ENCODE measurements around the gene C19orf73.
"Not testable (repeated sequence)": the region's sequence is repeated elsewhere in the genome, so short reads cannot be mapped to it uniquely, and the experiment has no call there.

C19orf73 gene

DNA sequence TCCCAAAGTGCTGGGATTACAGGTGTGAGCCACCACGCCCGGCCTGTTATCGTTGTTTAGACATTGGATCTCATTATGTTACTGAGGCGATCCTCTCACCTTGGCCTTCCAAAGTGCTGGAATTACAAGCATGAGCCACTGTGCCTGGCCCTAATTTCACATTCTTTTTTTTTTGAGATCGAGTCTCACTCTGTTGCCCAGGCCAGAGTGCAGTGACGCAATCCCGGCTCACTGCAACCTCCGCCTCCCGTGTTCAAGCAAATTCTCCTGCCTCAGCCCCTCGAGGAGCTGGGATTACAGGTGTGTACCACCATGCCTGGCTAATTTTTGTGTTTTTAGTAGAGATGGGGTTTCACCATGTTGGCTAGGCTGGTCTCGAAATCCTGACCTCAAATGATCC lies 4.3 kb upstream of the C19orf73 start:
- DNase-seq (ENCODE audit: low read depth in 3 of 3), result not testable (repeated sequence)

DNA sequence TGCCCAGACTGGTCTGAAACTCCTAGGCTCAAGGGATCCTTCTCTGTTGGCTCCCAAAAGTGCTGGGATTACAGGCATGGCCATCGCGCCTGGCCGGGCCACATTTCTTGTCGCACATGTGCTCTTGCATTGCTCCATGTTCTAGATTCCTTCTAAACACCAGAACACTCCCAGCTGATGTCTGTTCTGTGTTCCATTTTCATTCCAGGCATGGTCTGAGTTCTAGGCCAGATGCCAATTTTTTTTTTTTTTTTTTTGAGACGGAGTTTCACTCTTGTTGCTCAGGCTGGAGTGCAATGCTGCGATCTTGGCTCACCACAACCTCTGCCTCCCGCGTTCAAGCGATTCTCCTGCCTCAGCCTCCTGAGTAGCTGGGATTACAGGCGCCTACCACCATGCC lies 2.9 kb upstream of the C19orf73 start:
- not testable (repeated sequence) for DNase-seq (ENCODE audit: low read depth in 3 of 3)

DNA sequence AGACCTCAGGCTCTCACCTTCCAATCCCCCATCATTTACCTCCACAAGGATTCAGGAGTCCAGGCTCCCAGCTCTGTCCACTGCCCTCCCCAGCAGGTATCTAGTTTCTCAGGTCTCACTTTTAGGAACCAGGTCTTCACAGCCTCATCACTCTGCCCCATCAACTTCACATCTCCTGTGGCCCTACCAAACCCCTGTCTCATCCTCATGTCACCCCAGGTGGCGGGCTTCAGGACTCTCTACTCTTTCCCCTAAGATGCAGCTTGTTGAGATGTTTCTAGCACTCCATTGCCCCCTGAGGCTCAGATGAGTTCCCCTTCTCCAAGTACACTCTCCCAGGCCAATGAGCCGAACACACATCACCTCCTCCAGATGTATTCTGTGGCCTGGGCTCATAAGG lies 1.9 kb upstream of the C19orf73 start:
- DNase-seq (ENCODE audit: low read depth in 3 of 3), result no peak

DNA sequence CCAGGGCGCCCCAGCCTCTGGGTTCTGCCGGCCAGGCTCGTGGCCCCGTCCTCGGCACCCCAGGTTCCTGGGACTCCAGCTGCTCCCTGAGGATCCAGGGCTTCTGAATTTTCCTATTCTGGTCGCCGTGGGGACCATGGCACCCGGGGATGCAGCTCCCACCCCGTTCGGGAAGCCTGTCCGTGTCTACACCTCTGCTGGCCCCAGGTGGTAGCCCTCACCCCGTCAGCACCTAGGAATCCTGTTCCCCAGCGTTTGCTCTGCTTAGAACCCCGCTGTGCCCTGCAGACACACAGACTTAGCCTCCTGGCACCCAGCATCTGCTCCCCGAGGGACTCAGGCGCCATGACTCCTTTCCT lies 1.4 kb upstream of the C19orf73 start:
- DNase-seq (ENCODE audit: low read depth in 3 of 3), result no peak

DNA sequence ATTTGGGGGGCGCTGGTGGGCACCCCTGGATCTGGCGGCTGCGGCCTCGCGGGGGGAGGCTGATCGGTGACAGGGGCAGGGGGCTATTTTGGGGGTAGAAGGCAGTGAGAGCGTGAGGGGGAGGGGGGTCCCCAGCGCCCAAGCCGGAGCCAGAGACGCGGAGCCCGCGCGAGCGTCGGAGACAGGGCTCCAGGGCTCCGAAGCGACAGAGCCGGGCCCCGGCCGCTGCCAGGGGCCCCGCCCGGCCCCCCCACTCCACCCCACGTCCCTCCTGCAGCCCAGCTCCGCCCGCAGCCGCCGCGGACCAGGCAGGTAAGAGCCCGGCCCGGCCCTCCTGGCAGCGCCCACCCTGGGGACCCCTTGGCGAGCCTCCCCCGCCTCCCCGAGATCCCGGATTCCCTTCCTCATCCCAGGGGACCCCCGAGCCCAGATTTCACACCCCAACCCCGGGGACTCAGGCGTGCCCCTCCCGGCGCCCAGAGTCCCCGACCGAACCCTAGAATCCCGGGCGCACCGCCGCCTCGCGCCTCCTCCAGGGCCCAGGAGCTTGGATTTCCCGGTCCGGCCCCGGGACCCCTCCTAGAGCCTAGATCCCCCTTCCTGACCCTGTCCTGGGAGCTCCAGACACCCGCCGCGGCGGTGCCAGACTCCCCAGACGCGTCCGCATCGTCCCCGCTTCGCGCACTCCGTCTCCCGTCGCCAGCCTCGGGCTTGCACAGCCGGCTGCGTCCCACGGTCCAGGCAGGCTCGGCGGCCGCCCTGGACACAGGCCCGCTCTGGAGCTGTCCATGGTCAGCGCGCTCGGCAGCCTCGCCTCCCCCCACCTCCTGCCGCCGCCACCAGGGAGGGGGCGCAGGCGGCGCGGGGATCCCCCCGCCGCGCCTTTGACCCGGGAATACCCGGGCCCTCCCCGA lies 725 bp upstream of the C19orf73 start, which contains the start of gene PPFIA3:
Gene PPFIA3, plus strand, starts transcription at position 134 of the 914 bp plus-strand sequence. CDS start 8,330 bp downstream, outside the sequence.
- no peak for DNase-seq (ENCODE audit: low read depth in 3 of 3)

DNA sequence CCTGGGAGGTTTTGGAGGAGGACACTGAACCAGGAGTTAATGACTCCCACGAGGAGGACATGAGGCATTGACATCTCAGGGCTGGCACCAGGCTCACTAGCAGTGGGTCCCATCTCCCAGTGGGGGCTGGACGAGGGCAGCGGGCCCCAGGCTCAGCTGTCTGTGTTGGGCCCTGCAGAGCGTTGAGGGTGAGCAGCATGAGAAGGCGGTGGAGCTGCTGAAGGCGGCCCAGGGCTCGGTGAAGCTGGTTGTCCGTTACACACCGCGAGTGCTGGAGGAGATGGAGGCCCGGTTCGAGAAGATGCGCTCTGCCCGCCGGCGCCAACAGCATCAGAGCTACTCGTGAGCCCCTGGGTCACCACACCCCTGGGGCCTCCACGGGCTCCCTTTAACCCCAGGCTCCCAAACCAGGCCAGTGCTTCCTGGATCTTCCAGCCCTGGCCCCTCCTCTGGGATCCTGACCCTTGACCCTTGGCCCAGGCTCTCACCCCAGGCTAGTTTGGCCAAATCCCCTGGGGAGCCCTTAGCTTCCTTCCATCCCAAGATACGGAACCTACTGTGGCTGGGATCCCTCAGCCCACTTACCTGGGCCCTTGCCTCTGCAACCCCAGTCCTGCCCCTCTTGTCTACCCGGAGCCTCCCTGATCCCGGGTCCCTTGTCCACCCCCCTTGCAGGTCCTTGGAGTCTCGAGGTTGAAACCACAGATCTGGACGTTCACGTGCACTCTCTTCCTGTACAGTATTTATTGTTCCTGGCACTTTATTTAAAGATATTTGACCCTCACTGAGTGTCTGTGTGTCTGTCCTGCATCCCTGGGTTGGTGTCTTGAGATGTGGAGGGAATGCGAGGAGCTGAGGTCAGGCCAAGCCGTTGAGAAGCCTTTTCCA lies 1.0 kb downstream of the C19orf73 start:
- no peak for DNase-seq (ENCODE audit: low read depth in 3 of 3)

DNA sequence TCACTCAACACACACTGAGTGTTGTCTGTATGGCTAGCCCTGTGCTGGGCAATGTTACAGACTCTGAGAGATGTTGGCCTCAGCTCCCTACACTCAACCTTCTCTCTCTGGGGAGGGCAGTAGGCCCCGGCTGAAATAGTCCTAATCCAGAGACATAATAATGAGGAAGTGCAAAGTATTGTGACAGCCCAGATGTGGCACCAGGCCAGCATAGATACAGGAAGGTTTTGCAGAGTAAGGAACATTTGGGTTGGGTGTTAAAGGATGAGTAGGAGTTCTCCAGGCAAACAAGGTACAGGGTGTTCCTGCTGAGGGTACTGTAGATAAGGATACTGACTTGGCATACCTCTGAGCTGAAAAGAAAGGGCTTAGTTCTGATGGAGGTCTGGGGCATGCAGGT lies 2.4 kb downstream of the C19orf73 start:
- no peak for DNase-seq (ENCODE audit: low read depth in 3 of 3)

DNA sequence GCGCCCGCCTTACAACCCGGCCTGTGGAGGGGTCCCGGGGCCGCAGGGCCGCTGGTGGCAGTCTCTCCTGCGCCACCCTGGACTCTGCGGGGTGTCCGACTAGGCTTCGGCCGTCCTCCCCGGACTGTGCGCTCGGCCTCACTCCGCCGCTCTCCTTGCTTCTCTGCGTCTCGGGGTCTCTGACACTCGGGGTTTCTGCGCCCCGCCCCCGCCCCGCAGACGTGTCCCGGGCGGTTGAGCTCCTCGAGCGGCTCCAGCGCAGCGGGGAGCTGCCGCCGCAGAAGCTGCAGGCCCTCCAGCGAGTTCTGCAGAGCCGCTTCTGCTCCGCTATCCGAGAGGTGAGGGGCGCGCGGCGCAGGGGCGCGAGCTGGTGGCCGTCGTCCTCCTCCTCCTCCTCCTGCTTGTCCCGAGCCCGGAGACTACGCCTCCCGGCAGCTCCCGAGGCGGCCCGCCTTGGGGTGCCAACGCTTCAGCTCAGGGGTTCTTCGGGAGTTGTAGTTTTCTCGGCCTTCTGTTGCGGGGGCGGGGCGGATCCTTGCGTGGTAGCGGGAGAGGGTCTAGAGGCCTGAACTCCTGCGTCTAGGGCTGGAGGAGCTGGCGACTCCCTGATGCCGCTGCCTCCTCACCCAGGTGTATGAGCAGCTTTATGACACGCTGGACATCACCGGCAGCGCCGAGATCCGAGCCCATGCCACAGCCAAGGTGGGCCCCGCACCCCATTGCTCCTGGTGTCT lies 4.1 kb downstream of the C19orf73 start:
- peak in 2 of 3 experiments; percentile 33 to 35 for DNase-seq (ENCODE audit: low read depth in 3 of 3)

DNA sequence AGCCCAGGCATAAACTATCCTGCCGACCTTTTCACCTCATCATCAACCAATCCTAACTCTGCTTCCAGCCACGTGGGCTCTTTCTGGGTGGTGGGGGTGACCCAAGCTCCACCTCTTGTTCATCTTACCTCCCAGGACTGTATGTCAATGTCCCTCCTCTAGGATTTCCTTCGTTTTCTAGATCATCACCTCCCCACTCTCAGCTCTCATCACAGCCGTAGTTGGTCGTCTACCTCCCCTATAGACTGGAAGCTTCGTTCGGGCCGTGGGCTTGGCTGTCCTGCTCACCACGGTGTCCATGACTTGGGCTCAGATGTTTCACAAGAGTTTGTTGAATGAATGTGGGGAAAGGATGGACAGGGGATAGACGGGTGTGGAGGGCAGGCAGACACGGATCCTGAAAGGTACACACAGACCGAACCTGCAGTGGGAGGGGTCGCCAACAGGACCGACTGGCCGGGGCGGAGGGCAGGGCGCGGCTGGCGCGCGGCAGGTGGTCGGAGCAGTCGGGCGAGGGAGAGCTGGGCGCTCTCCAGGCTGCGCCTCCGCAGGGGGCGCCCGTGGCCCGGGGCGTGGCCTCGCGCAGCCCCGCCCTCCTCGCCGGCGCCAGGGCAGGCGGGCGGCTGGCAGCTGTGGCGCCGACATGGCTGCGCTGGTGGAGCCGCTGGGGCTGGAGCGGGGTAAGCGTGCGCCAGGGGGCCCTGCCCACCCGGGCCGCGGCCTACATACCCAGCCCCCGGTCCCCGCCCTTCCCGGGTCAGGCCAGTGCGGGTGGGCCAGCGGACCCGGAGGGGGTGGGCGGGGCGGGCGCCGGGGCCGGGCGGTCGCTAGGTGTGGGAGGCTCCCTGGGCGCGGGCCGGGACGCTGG lies 4.9 kb downstream of the C19orf73 start, which contains the start of gene LIN7B:
Gene LIN7B, plus strand, starts transcription at position 609 of the 868 bp plus-strand sequence. Its CDS starts 35 bp downstream, at position 644.
- DNase-seq (ENCODE audit: low read depth in 3 of 3), result peak; percentile 40 to 64 (median 63)

DNA sequence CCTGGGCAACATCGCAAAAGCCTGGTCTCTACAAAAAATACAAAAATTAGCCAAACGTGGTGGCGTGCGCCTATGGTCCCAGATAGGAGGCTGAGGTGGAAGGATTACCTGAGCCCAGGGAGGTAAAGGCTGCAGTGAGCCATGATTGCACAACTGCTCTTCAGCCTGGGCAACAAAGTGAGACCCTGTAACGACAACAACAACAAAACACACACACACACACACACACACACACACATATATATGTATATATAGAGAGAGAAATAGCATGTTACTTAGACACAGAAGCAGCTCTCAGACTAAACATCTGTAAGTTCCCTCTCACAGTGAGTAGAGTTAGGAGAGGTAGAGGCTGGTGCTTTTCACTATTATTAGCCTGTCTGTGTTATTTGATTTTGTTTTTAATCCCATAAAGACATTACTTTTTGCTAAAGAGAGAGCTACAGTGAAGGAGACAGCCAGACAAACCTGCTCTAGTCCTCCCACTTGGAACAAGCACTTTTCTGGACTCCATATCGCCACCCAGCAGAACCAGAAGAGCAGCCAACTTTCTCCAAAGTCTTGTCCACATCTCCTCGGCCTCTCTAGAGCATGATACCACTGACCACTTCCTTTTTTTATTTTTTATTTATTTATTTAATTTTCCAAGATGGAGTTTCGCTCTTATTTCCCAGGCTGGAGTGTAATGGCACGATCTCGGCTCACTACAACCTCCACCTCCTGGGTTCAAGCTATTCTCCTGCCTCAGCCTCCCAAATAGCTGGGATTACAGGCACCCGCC lies 7.5 kb downstream of the C19orf73 start:
- no peak for DNase-seq (ENCODE audit: low read depth in 3 of 3)

DNA sequence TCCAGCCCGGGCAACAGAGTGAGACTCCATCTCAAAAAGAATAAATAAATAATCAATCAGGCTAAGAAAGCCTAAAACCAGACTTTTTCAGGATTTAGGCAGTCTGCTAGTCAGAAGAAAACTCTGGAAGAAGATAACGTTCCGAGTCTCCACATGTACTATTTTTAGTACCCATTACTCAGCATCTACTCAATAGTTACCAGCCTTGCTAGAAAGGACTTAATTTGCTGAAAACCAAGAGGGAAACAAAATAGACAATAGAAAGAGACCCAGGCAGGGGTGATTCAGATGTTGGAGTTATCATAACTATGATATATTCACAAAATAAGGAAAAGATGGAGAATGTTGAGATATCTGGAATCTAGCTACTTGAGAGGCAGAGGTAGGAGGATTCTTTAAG lies 8.4 kb downstream of the C19orf73 start:
- no peak for DNase-seq (ENCODE audit: low read depth in 3 of 3)

DNA sequence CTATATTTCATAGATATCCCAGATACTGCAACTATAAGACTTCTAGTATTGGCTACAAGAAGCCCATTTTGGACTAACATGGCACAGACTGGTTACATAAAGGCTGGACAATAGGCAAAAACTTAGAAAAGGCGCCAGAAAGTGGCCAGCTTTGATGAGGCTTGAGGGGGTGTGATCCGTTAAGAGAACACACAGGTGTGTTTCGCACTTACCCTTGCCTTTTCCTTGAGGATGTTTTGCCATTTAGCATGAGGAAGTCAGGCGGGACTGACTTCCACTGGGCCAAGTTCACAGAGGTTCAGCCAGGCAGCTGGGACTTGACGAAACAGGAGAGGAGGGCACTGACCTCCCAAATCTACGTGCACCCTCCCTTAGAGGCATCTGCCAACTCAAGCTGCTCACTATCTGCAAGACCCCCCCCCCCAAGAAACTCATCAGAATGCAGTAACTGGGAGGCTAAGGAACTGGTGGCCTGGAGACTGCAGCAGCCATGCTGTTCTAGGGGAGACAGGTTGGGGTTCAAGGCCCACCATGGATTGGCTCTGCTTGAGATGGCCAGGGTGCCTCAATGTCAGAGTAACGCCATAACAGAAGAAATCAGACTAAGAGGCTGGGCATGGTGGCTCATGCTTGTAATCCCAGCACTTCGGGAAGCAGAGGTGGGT lies 9.2 kb downstream of the C19orf73 start:
- no peak for DNase-seq (ENCODE audit: low read depth in 3 of 3)

DNA sequence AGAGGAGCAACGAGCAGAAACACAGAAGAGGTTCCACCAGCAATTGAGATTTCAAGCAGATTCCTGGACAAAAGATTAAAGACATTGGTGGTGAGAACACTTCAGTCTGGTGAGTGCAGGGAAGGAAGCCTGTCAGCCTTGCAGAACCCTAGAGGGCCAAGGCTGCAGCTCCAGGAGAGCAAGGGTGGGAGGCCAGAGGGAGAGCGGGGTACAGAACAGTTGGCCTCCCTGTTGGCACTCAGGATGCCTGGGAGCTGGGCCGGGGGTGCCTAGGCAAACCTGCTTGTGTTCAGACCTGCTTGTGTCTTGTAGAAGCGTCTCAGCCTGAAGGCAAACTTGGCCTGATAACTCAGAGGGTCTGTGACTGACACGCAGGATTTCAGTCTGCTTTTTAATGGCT lies 9.9 kb downstream of the C19orf73 start:
- no peak for DNase-seq (ENCODE audit: low read depth in 3 of 3)

DNA sequence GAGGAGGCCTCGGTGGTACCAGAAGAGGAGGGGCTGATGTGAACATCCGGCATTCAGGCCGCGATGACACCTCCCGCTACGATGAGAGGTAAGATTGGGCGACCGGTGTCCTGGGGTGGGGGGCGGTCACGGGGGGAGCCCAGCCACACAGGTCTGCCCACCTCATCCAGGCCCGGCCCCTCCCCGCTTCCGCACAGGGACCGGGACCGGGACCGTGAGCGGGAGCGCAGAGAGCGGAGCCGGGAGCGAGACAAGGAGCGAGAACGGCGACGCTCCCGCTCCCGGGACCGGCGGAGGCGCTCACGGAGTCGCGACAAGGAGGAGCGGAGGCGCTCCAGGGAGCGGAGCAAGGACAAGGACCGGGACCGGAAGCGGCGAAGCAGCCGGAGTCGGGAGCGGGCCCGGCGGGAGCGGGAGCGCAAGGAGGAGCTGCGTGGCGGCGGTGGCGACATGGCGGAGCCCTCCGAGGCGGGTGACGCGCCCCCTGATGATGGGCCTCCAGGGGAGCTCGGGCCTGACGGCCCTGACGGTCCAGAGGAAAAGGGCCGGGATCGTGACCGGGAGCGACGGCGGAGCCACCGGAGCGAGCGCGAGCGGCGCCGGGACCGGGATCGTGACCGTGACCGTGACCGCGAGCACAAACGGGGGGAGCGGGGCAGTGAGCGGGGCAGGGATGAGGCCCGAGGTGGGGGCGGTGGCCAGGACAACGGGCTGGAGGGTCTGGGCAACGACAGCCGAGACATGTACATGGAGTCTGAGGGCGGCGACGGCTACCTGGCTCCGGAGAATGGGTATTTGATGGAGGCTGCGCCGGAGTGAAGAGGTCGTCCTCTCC lies 11.1 kb downstream of the C19orf73 start:
- no peak for DNase-seq (ENCODE audit: low read depth in 3 of 3)

DNA sequence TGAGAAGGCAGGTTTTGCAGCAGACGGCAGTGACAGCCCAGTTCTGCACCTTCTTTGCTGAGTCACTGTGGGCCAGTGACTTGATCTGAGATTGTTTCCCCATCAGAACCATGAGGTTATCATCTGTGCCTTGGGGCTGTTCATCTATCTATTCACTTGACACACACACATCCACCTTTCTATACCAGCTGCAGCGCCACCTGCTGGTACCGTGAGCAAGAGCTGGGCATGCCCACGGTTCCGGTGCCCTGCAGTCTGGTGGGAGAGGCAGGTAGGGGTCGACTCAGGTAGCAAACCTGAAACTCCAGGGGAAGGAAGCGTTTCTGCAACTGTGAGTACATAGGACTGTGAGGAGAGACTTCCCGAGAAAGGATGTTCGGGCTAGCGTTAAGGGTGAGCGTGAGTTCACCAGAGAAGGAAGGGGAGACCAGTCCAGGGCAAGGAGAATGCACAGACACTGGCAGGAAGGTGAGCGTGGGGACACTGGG lies 12.3 kb downstream of the C19orf73 start:
- DNase-seq (ENCODE audit: low read depth in 3 of 3), result peak; percentile 34 to 49 (median 44)

DNA sequence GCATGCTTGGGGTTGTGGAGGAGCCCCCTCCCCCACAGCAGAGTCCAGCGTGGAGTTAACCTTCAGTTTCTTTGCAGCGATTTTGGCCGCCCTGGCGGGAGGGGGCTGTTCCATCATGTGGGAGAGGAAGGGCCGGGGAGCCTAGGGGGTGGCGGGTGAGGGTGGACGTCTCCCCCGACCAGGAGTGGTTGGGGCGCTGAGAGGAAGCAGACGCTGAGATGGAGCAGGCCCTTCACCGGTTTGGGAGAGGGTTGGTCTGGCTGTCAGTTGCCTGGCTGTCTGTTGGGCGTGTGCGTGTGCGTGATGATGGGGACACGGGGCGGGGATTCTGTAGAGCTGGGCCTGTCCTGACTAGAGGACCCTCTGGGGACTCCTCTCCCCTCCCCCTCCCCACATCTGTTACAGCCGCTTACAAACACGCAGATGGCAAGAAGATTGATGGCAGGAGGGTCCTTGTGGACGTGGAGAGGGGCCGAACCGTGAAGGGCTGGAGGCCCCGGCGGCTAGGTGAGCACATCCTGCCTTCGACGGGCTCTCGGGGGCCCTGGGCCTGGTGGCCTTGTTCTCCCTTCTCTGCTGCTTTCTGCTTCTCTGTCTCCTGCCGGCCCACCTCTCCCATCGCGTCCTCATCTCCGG lies 14.6 kb downstream of the C19orf73 start:
- no peak for DNase-seq (ENCODE audit: low read depth in 3 of 3)

DNA sequence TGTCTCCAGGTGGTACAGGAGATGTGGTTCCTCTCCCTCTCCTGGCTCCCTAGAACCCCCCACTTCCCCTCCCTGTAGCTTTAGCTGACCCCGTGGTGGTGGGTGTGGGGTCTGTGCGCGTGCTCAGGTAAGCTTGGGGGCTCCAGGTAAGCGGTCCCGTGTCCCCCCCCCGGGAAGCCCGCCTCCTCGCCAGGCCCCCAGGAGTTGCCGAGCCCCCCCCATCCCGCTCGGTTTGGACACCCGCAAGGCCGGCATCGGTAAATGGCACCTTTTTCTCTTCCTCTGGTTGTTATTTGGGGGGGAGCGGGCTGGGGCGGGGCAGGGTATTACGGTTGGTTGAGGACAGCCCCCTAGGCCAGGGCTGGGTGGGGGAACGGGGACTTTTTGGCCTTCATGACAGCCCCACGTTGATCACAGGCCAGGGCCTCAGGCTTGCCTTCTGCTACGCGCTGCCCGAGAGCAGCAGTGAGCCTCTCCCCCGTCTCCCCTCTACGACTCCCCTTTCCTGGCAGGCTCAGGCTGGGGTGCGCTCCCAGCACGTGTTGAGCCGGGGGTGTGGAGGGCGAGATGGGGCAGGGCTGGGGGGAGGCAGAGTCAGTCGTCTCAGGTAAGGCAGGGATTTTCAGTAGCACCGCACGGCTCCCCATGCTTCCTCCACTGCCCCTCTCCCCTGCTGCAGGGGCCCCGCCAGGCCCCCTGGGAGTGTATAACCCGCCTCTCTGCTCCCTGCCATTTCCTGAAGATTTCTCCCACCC lies 15.4 kb downstream of the C19orf73 start:
- no peak for DNase-seq (ENCODE audit: low read depth in 3 of 3)
